ENCODE data around the gene RSAD2.

GRCh38 chr2:6834163-6834562 lies 43.4 kb upstream of the RSAD2 start:
- TF ChIP-seq POLR2A (IDR thresholded peaks at IDR 0.05; ENCODE audit: extremely low read depth, insufficient read length) (no peak), CTCF (IDR thresholded peaks at IDR 0.05; ENCODE audit: low read depth, low read length) (no peak), MYC (IDR thresholded peaks at IDR 0.05; ENCODE audit: low read depth, low read length) (no peak)
- TF ChIP-seq, protein P1, sequence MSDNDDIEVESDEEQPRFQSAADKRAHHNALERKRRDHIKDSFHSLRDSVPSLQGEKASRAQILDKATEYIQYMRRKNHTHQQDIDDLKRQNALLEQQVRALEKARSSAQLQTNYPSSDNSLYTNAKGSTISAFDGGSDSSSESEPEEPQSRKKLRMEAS (IDR thresholded peaks at IDR 0.05; ENCODE audit: low read depth, low read length): no peak

All from NB4 (cell line).